H1 (cell line): ENCODE measurements around the gene DPYD. TPM values are rescaled to one million over a fixed set of nuclear protein-coding genes. Genes with fewer than 3 reads are reported as not detected.

Experiments
- CTCF ChIA-PET: fragments of 300-600 bp; sonication (Branson Sonifier 250); formaldehyde crosslinking; loops from one replicate; lab custom pipeline; 2021; ENCODE audit not compliant: partially characterized antibody; lab: Charles Lee
- POLR2A ChIA-PET: fragments of 300-600 bp; sonication (Branson Sonifier 250); formaldehyde crosslinking; loops from one replicate; lab custom pipeline; 2021; ENCODE audit warnings: inconsistent platforms; ENCODE audit not compliant: partially characterized antibody; lab: Charles Lee
- DNase-seq, 2 experiments: peaks; one replicate each; pipeline versions ENCODE4 v3.0.0 to v3.0.0-alpha.2; 2010 to 2022; ENCODE audit warnings: low spot score in 2 of 2, low read depth in 1 of 2, mixed read lengths in 1 of 2
- FAIRE-seq: peaks from 2 replicates; lab custom pipeline; 2011; peaks lifted over from hg19 to GRCh38; lab: Jason Lieb, UNC
- H2AFZ ChIP-seq: 2 replicates; pipeline ENCODE4 v1.8.1; 2012; ENCODE audit warnings: low read length, inconsistent platforms
- H2AK5ac ChIP-seq: 2 replicates; pipeline ENCODE4 v1.6.1; 2013; ENCODE audit warnings: low read depth, low read length
- H2BK120ac ChIP-seq: replicated peaks from 2 replicates; pipeline ENCODE3; 2013; ENCODE audit warnings: low read depth, low read length, inconsistent platforms
- H2BK12ac ChIP-seq: 2 replicates; pipeline ENCODE4 v1.6.1; 2013; ENCODE audit warnings: low read depth, low read length
- H2BK15ac ChIP-seq: 2 replicates; pipeline ENCODE4 v1.6.1; 2013; ENCODE audit warnings: low read length
- H2BK20ac ChIP-seq: 2 replicates; pipeline ENCODE4 v1.6.1; 2013; ENCODE audit warnings: low read length
- H2BK5ac ChIP-seq: 2 replicates; pipeline ENCODE4 v1.6.1; 2013; ENCODE audit warnings: low read depth, low read length
- H3K14ac ChIP-seq: 2 replicates; pipeline ENCODE4 v1.6.1; 2013; ENCODE audit warnings: inconsistent platforms; ENCODE audit not compliant: insufficient read length
- H3K18ac ChIP-seq: 2 replicates; pipeline ENCODE4 v1.6.1; 2013; ENCODE audit warnings: low read length; ENCODE audit errors: extremely low read depth
- H3K23ac ChIP-seq: 2 replicates; pipeline ENCODE4 v1.6.1; 2013; ENCODE audit warnings: inconsistent platforms; ENCODE audit not compliant: insufficient read length
- H3K23me2 ChIP-seq: 2 replicates; pipeline ENCODE4 v1.6.1; 2013; ENCODE audit warnings: low read depth, low read length
- H3K27ac ChIP-seq: 2 replicates; pipeline ENCODE4 v1.6.1; 2011; ENCODE audit warnings: low read depth, low read length, inconsistent platforms
- H3K27me3 ChIP-seq, 4 experiments: replicated peaks in 1 of 4; 1 replicate in 1 of 4; 2 replicates in 3 of 4; pipeline versions ENCODE4 v1.6.1 to v1.8.1; 2011 to 2013; ENCODE audit warnings: low read length in 3 of 4, mild to moderate bottlenecking in 3 of 4, inconsistent platforms in 2 of 4, mixed read lengths in 2 of 4, moderate library complexity in 1 of 4; ENCODE audit not compliant: control insufficient read depth in 3 of 4, insufficient read depth in 3 of 4; ENCODE audit errors: extremely low read depth in 1 of 4
- H3K36me3 ChIP-seq, 4 experiments: 2 replicates each; pipeline versions ENCODE4 v1.6.1 to v1.8.1; 2011 to 2013; ENCODE audit warnings: mild to moderate bottlenecking in 4 of 4, low read length in 3 of 4, moderate library complexity in 2 of 4, control low read depth in 1 of 4, inconsistent platforms in 1 of 4; ENCODE audit not compliant: insufficient read depth in 4 of 4, control insufficient read depth in 2 of 4
- H3K4ac ChIP-seq: replicated peaks from 2 replicates; pipeline ENCODE3; 2013; ENCODE audit warnings: low read length, low read depth, mixed read lengths, inconsistent platforms; ENCODE audit not compliant: insufficient read length
- H3K4me1 ChIP-seq, 4 experiments: replicated peaks in 1 of 4; 1 replicate in 1 of 4; 2 replicates in 3 of 4; pipeline versions ENCODE4 v1.6.1 to v1.8.1; 2011 to 2013; ENCODE audit warnings: low read length in 3 of 4, inconsistent platforms in 2 of 4, mixed read lengths in 1 of 4; ENCODE audit not compliant: insufficient read depth in 4 of 4, control insufficient read depth in 3 of 4
- H3K4me2 ChIP-seq, 2 experiments: 2 replicates each; pipeline versions ENCODE4 v1.6.1 to v1.8.1; 2011 to 2013; ENCODE audit warnings: low read depth in 2 of 2, low read length in 2 of 2, control low read depth in 1 of 2, inconsistent platforms in 1 of 2, mild to moderate bottlenecking in 1 of 2; ENCODE audit not compliant: insufficient read depth in 1 of 2
- H3K4me3 ChIP-seq, 4 experiments: fragments of 200-600, 300-600 bp in 1 of 4; sonication (generic), shearing (Covaris generic), sonication (Bioruptor Twin) in 1 of 4; 2 replicates each; pipeline versions ENCODE4 v1.5.1 to v1.8.1; 2011 to 2016; ENCODE audit warnings: low read length in 4 of 4, low read depth in 3 of 4, control low read depth in 2 of 4, inconsistent platforms in 2 of 4, mild to moderate bottlenecking in 2 of 4, mixed read lengths in 1 of 4, moderate library complexity in 1 of 4; ENCODE audit not compliant: insufficient read depth in 2 of 4; ENCODE audit errors: extremely low read depth in 1 of 4
- H3K56ac ChIP-seq: replicated peaks from 2 replicates; pipeline ENCODE3; 2013; ENCODE audit warnings: low read depth, mild to moderate bottlenecking, mixed read lengths, low read length, inconsistent platforms; ENCODE audit not compliant: insufficient read length
- H3K79me1 ChIP-seq: 2 replicates; pipeline ENCODE4 v1.6.1; 2013; ENCODE audit warnings: low read depth, low read length, control low read depth
- H3K79me2 ChIP-seq, 2 experiments: 2 replicates each; pipeline versions ENCODE4 v1.6.1 to v1.8.1; 2012 to 2013; ENCODE audit warnings: low read length in 2 of 2, mild to moderate bottlenecking in 2 of 2, inconsistent platforms in 1 of 2; ENCODE audit not compliant: insufficient read depth in 2 of 2, control insufficient read depth in 1 of 2
- H3K9ac ChIP-seq, 4 experiments: replicated peaks in 1 of 4; 1 replicate in 1 of 4; 2 replicates in 3 of 4; pipeline versions ENCODE4 v1.6.1 to v1.8.1; 2011 to 2013; ENCODE audit warnings: low read depth in 3 of 4, low read length in 3 of 4, control low read depth in 2 of 4, mild to moderate bottlenecking in 2 of 4, moderate library complexity in 2 of 4, inconsistent platforms in 1 of 4; ENCODE audit errors: extremely low read depth in 1 of 4
- H3K9me3 ChIP-seq, 2 experiments: 2 replicates each; pipeline versions ENCODE4 v1.6.1 to v1.8.1; 2012 to 2013; ENCODE audit warnings: mild to moderate bottlenecking in 2 of 2, moderate library complexity in 2 of 2, control low read depth in 1 of 2, inconsistent platforms in 1 of 2, low read depth in 1 of 2, low read length in 1 of 2, mixed read lengths in 1 of 2; ENCODE audit not compliant: insufficient read depth in 2 of 2
- H4K20me1 ChIP-seq, 2 experiments: replicated peaks in 1 of 2; 2 replicates each; pipeline versions ENCODE3 to v1.8.1; 2011 to 2013; ENCODE audit warnings: inconsistent platforms in 2 of 2, low read length in 2 of 2, mild to moderate bottlenecking in 1 of 2; ENCODE audit not compliant: insufficient read depth in 2 of 2, control insufficient read depth in 1 of 2
- H4K5ac ChIP-seq: 2 replicates; pipeline ENCODE4 v1.6.1; 2013; ENCODE audit warnings: low read length, low read depth, mixed read lengths, inconsistent platforms; ENCODE audit not compliant: insufficient read length
- H4K8ac ChIP-seq: 2 replicates; pipeline ENCODE4 v1.8.0; 2013; ENCODE audit warnings: mild to moderate bottlenecking, moderate library complexity, low read length, inconsistent platforms; ENCODE audit not compliant: insufficient read depth; ENCODE audit errors: extremely low read depth
- H4K91ac ChIP-seq: replicated peaks from 2 replicates; pipeline ENCODE3; 2013; ENCODE audit warnings: low read length, mixed read lengths, inconsistent platforms; ENCODE audit not compliant: insufficient read length
- BCL11A ChIP-seq, 2 experiments: IDR thresholded peaks; one replicate each; pipeline ENCODE4 v1.6.1; 2011; ENCODE audit warnings: low read depth in 2 of 2, low read length in 2 of 2, mild to moderate bottlenecking in 2 of 2
- CBX8 ChIP-seq: fragments of 300-800, 300-1000 bp; sonication (generic); IDR thresholded peaks from 2 replicates; pipeline ENCODE4 v1.7.1; 2016; ENCODE audit warnings: low read depth, low read length, borderline replicate concordance
- GTF2F1 ChIP-seq: IDR thresholded peaks from 2 replicates; pipeline ENCODE4 v1.6.1; 2012; ENCODE audit warnings: low read depth, low read length, improper control_type of control experiment, borderline replicate concordance
- MAFK ChIP-seq: IDR thresholded peaks from 2 replicates; pipeline ENCODE4 v1.6.1; 2012; ENCODE audit warnings: low read depth, mild to moderate bottlenecking, improper control_type of control experiment, low read length
- POLR2AphosphoS5 ChIP-seq: IDR thresholded peaks from 2 replicates; pipeline ENCODE4 v1.6.1; 2011; ENCODE audit warnings: low read depth, low read length
- SIRT6 ChIP-seq: IDR thresholded peaks from one replicate; pipeline ENCODE4 v1.7.1; 2012; ENCODE audit warnings: low read length, inconsistent platforms
- SP2 ChIP-seq: IDR thresholded peaks from 2 replicates; pipeline ENCODE4 v1.6.1; 2012; ENCODE audit warnings: mild to moderate bottlenecking, low read length, inconsistent platforms
- WGBS, 2 experiments: shearing (Covaris generic) in 1 of 2; methylation state at CpG; one replicate each; pipeline versions ENCODE4 v1.1.6 to v1.1.7; 2013 to 2015; ENCODE audit warnings: low lambda C conversion rate in 2 of 2, mixed read lengths in 2 of 2, inconsistent platforms in 1 of 2, low coverage in 1 of 2, missing lambda C conversion rate in 1 of 2; ENCODE audit not compliant: insufficient replicate concordance in 2 of 2, insufficient coverage in 1 of 2, insufficient read length in 1 of 2; ENCODE audit errors: extremely low coverage in 1 of 2, missing lambda C conversion rate in 1 of 2; 5-methylcytosine and 5-hydroxymethylcytosine counted together
- polyA plus RNA-seq, 7 experiments: library from polyadenylated mRNA; depleted of rRNA in 3 of 7; stranded (reverse) in 5 of 7; unstranded in 2 of 7; fragments of >200 nt in 5 of 7; fragments of 200-250 nt in 2 of 7; gene quantifications; 1 replicate in 5 of 7; 2 replicates in 1 of 7; 4 replicates in 1 of 7; pipeline versions ENCODE4 v1.2.1 to v1.2.3, GENCODE V29; 2011 to 2013; ENCODE audit warnings: missing spikeins in 2 of 7, mixed read lengths in 2 of 7
- total RNA-seq: library from RNA; stranded (reverse); fragmentation: NEBNext Ultra II Directional; extraction: Animal tissue kit (Norgen Biotek cat#: 25700); gene quantifications from 2 replicates; pipeline ENCODE4 v1.2.1, GENCODE V29; 2021

Gene DPYD
- total and polyA plus RNA-seq, 2 of the 8 experiments (the other 6 are each of a cell fraction or from before 2014, with no cell fraction given), result 0.29 to 0.73 TPM

DNA sequence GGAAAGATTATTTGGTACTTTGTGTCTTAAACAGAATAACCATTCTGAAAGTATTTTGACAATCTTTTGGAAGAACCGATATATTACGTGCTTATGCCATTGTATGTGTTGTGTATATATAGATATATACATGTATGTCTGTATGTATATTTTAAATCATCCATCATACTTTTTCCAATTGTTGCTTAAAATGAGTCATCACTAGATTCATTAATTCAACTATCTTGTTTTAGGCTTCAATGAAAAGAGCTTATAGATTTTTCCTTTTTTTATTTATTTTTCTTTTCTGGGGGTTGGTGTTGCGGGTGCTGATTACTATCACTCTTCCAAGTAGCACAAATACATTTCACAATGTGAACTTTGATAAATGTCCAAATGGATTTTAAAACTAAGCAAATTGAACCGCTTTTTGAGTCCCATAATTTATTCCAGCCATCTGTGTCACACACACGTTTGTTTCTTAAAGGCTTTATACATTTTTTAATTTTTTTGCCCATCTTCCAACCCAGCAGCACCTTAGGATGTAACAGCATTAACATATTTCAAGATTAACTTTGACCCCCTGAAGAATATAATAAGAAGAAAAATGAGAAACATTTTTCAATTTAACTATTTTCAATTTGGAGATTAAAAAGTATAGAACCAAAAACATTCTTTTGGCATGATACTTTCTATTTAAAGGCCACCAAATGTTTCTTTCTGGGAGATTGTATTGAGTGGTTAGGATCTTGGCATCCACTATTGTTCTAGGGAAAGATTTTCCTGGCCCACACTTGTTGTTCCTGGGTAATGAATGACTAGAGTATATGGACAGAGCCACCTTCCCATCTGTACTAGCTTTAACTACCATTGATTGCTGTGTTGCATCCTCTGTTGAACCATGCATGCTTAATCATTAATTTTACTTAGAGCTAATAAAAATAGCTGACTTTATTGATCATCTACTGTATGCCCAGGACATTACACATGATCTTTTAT lies 9.3 kb upstream of the DPYD start:
- Histone ChIP-seq H3K27ac (no peak overlapping the region), H3K36me3 (no peaks in the 10 kb centered on the region), H3K4ac (no peak overlapping the region), H3K14ac (no peak overlapping the region), H3K23me2 (no peaks in the 10 kb centered on the region; the same call in 1 of the 2 replicates), H4K8ac (no peak overlapping the region), H2BK5ac (no peak overlapping the region), H3K18ac (no peak overlapping the region), H3K79me2 (no peaks in the 10 kb centered on the region), H2BK15ac (no peak overlapping the region), H2AFZ (no peak overlapping the region), H2BK12ac (no peak overlapping the region), H3K9me3 (no peaks in the 10 kb centered on the region), H3K4me1 (no peaks in the 10 kb centered on the region), H3K56ac (no peak overlapping the region), H4K5ac (no peak overlapping the region), H2BK20ac (no peak overlapping the region), H3K4me3 (no peak overlapping the region), H2AK5ac (no peak overlapping the region), H3K27me3 (no peaks in the 10 kb centered on the region), H2BK120ac (no peak overlapping the region), H3K4me2 (no peak overlapping the region), H3K9ac (no peak overlapping the region), H4K20me1 (no peaks in the 10 kb centered on the region), H3K23ac (no peak overlapping the region), H3K79me1 (no peaks in the 10 kb centered on the region), H4K91ac (no peak overlapping the region)
- DNase-seq, result no peak
- 93% methylated on average over 5 of the region's 5 CpGs; no CpG with 5 or more reads in 1 of the 2 experiments for whole genome bisulfite sequencing, 2 experiments
- no peak for FAIRE-seq
- ChIA-PET POLR2A (no interaction called here), CTCF (no interaction called here)
- TF ChIP-seq BCL11A (IDR thresholded peaks at IDR 0.05; ENCODE audit: low read depth in 2 of 2, low read length in 2 of 2), result no peak
- no peak for TF ChIP-seq SIRT6
- TF ChIP-seq SP2, result no peak
- no peak for TF ChIP-seq MAFK
- TF ChIP-seq CBX8, result no peak
- no peak for TF ChIP-seq POLR2AphosphoS5
- no peak for TF ChIP-seq GTF2F1
